ENCODE results near the gene MYB.

Gene MYB

GRCh38 chr6:135191508-135192255 is 10.6 kb downstream of the MYB start:
- no peak for DNase-seq

- no peak for DNase-seq
These were observed 11.4 kb downstream of the MYB start for GRCh38 chr6:135192256-135193174.

DNA sequence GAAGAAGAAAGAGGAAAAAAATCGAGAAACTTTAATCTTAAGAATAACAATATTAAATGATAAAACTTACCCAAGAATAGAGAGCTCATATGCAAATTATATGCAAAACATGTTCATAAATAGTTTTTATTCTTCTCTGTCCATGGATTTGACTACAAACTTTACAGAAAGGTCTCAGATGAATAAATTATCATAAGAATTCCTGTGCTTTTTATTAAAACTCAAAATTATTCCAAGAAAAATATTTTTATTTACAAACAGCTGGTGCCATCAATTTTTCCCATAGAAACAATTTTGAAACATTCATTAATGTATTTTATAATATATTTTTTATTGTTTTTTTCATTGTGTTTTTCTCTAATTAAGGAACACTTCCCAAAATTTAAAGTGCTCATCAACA is 12.1 kb downstream of the MYB start:
- no peak for DNase-seq

DNA sequence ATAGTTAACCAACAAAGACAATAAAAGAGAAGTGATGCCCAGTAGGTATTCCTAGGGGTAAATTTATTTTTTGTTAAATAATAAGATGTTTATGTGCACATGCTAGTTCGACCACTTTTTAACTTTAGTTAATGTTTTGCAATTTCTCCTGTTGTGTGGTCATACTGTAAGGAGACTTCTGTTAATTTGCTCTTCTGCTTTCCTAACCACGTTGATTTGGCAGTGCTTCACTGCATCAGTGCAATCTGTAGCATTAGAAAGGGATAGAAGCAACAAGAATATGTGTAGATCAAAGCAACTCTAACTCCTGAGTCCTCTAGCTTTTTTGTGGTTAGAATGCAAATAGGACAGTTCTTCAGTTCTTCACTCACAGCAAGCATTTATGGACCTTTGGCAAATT is 13.9 kb downstream of the MYB start:
- no peak for DNase-seq

DNA sequence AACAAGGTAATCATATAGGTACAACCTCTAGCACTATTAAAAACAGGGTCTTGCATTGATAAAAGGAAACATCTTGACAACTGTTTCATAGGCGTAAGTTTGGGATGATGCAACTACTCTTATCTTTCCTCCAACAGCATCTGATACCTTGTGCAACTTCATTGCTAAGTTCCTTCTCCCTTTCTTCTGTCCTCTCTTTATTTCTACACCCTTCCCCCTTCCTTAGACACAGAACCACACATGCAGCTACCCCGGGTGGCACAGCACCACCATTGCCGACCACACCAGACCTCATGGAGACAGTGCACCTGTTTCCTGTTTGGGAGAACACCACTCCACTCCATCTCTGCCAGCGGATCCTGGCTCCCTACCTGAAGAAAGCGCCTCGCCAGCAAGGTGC is 14.4 kb downstream of the MYB start:
- no peak for DNase-seq

DNA sequence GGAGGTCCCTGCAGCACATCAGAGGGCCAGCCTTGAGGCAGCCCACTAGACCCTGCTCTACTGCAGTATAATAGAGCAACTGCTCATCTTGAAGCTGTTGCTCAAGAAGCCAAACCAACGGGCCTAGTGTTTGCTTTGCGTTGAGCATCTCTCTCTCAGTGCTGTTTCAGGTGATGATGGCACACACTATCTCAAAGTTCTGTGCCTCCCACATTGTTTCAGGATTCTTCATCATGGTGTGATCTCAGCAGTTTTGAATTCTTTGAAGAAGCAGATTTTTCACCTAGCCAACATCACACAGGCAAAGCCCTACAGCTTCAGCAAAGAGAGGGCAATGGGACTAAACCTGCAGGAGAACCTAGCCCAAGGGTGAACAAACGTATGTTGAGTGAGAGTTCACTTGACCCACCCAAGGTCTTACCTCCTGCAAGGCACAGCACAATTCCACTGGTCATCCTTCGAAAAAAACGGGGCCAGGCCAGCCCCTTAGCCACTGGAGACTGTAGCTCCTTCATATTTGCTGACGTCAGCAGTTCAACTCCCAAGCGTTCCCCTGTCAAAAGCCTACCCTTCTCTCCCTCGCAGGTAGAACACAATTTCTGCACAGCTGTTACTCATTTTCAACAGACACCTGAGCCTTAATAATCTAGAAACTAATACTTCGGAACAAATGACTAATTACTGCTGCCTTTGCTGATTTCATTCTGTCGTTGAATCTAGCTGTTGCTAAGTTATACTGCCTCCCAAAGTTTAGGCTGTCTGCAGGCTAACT is 15.8 kb downstream of the MYB start:
- DNase-seq = no peak

DNA sequence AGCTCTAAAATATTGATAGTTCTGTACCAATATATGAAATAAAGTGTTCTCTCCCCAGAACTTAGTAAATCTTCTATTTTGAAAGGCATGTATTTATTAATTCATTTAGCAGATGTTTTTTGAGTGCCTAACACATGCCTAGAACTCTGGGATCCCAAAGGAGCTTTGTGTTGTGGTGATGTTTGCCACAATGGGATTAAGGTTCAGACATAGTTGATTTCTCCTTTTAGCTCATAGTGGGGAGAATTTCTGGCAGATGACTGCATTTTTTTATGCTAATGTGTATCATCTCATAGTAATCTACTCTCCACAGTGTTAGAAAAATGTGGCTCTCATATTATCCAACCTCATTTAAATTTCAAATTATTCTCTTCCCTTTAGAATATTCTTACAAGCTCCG is 21.7 kb downstream of the MYB start:
- DNase-seq = no peak

DNA sequence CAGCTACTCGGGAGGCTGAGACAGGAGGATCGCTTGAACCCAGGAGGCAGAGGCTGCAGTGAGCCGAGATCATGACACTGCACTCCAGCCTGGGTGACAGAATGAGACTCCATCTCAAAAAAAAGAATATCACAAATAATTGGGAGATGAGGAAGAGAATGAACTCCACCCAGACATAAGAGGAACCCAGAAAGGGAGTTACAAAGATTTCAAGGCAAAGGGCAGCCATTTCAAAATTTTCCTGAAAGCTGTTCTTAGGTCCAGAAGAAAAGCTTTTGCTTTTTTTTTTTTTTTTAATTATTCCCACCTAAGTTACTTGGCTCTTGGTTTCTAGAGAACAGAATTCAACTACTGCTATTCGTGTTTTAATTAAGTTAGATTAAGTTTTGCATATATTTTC is 23.8 kb downstream of the MYB start:
- no peak for DNase-seq

DNA sequence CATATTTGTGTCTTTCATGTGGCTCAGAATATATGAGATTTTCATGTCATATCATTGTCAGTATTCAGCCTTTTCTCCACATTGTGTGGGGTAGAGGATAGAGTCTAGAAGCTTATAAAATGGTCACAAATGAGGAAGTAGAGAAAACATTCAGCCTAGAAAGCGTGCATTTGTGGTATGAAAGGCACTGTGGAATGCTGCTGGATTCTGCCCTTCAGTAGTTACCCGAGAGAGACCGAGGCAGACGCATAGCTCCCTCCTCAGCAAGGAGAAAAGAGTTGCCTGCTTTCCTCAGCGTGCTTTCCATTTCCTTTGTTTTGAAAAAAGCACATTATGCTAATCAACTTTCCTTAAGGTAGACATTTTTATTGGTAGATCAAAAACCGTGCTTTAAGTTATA is 28.7 kb downstream of the MYB start:
- DNase-seq = no peak

GRCh38 chr6:135210632-135211305 is 29.7 kb downstream of the MYB start:
- no peak for DNase-seq

- no peak for DNase-seq
These were observed 30.2 kb downstream of the MYB start for GRCh38 chr6:135211306-135211702.

DNA sequence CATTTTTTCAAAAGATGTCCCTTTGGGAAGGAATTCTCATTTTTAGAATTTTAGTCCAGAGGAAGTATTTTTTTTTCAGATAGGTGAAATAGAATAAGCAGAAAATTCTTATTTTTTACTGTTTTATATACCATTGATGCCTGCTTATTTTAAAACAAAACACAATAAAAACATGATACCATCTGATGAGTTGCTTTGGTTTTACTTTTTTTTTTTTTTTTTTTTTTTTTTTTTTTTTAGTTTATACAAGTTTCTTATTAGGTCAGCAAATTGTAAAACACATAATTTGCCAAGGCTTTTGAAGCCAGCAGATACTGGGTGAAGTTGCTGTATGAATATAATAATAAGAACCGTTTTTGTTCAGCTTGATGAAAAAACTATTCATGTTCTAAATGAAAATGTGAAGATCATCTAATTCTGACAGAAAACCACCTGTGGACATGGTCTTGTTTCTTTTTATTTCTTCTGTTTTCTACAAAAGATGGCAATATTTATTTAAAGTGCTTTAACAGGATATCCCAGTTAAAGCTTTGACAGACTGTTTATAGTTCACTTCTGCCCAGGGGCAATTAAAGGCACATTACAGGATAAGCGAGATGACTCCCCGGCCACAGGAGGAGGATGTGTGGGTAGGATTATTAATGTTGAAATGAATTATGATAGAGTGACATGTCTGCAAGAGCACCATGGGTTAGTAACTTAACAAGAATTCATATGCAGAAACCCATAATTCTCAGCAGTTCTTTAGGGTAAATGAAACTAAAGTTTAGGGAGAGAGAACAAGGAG is 31.1 kb downstream of the MYB start:
- DNase-seq = no peak

DNA sequence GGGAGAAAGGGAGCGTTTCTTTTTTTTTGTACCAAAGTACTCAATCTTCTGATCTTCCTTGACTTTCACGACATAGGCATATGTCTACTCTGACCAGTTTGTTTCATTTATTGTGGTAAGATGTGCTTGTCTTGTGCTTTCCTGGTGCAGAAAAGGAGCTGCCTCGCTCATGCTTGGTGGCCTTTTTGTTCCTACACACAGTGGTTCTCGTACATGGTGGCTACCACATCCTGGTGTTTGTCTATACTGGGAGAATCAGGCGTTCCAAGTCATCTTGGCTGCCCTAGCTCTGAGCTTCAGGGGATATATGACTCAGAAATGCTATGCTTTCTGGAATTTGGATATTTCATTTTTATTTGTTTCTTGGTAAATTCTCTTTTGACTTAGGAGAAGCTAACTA is 31.8 kb downstream of the MYB start:
- DNase-seq = no peak

DNA sequence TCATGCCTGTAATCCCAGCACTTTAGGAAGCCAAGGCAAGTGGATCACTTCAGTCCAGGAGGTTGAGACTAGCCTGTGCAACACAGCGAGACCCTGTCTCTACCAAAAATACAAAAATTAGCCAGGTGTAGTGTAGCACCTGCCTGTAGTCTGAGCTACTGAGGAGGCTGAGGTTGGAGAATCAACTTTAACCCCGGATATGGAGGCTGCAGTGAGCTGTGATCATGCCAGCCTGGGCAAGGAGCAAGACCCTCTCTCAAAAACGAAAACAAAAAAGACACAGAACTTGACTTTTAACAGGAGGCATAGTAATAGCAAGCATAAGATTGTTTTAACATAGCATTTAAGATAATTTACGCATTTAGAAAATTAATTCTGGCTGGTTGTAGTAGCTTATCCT is 32.5 kb downstream of the MYB start:
- no peak for DNase-seq

DNA sequence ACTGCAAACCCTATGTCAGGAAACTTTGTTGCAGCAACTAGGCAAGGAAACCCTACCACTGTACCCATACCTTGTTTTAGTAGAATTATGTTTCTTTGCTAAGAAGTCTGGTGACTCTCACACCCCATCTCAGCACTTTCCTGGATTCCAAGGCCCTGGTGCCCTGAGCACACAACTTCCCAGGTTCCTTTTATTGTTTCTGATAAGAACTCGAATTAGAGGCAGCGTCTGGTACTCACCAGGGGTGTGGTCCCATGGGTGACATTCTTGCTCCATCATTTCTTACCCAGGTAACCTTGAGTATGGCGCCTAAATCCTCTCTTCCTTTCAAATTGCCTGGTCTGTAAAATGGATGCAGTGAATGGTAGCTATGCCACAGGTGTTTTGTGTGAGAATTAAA is 34.1 kb downstream of the MYB start:
- DNase-seq = no peak

- no peak for DNase-seq
These were observed 34.5 kb downstream of the MYB start for GRCh38 chr6:135215563-135215962.

DNA sequence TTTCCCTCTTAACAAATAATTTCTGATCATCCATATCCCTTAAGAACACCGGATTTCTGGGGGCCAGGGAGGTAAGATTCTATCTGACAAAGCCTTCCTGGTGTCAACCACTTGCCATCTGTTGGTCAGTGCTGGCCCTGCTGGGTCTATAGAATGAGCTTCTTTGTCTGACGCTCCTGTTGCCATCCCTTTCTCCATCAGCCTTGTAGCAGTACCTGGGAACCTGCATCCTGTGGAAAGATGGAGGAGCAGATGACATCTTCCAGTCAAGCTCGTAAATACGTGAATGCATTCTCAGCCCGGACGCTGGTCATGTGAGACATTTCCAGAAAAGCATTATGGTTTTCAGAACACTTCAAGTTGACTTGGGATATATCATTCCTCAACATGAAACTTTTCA is 36.6 kb downstream of the MYB start:
- no peak for DNase-seq

DNA sequence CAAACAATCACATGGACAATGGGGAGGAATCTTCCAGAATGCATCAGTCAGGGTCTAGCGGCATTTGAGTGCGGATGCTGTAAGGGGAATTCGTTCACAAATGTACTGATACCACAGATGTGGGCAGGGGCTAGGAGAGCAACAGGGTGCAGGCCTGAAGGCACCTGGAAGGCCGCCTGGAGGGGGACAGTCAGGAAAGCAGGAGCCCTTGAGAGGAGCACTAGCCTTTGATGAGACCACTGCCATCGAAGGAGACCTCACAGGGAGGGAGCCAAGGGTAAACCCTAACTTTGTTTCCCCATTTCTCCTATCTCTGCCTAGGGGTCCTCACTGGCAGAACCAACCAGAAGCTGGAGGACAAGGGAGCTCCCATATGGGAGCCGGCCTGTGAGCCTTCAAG is 38.2 kb downstream of the MYB start:
- DNase-seq = no peak

DNA sequence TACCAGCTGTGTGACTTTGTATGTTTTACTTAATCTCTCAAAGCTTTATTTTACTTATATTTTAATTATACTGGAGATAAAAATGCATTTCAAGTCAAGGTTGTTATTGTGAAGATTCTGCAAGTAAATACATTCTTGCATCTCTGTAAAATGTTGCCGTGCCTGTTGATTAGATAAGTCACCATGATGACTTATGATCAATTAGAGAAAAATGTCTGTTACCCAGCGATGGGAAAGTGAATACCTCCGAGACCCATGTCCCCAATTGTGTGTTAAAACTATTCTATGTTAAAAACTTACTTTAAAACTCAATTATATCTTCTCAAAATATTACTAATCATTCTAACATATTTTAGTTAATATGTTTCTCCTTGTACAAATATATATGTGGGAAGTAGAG is 39.9 kb downstream of the MYB start:
- no peak for DNase-seq

GRCh38 chr6:135221505-135221904 is 40.4 kb downstream of the MYB start:
- DNase-seq = no peak

- no peak for DNase-seq
These were observed 41.5 kb downstream of the MYB start for GRCh38 chr6:135222623-135223022.

DNA sequence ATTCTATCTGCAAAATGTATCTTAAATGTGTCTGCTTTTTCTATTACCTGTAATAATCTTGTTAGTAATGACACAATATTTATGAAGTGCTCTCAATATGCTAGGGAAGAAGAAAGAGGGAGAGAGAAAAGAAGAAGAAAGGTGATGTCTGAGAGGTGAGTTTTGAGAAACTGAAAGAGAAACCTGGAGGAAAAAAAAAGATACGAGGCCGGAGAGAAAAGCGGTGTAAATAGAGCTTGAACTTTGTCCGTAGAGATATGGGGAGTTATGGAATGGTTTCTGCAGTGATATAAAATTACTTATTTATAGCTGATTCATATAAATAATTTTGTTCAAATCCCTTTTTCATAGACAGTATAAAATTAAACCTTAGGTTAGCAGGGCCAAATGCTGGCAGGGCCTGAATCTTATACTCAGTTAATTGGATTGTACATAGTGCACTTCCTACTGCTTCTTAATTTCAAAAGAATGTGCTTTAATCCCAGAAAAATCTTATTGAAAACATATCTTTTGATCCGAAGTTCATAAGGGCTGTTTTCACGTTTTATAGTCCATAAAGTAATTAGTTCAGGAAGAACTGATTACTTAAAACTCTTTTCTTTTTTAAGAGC is 43.0 kb downstream of the MYB start:
- no peak for DNase-seq

Data from NCI-H774 (cell line).